Endodermal cell (in vitro differentiated cells): ENCODE measurements around the gene SIM2. TPM values are rescaled to one million over a fixed set of nuclear protein-coding genes. Genes with fewer than 3 reads are reported as not detected.

Experiments
- DNase-seq: peaks from one replicate; pipeline ENCODE4 v3.0.0-alpha.2; 2017
- H3K27ac ChIP-seq: 2 replicates; pipeline ENCODE4 v1.5.1; 2013; ENCODE audit warnings: mild to moderate bottlenecking, low read depth, low read length, moderate library complexity
- H3K27me3 ChIP-seq: 2 replicates; pipeline ENCODE4 v1.6.1; 2013; ENCODE audit warnings: mild to moderate bottlenecking, low read length, moderate library complexity; ENCODE audit not compliant: insufficient read depth, control insufficient read depth, poor library complexity, severe bottlenecking
- H3K36me3 ChIP-seq: 2 replicates; pipeline ENCODE4 v1.7.0; 2013; ENCODE audit warnings: mild to moderate bottlenecking, low read length, moderate library complexity; ENCODE audit not compliant: control insufficient read depth, insufficient read depth
- H3K4me1 ChIP-seq: one replicate; pipeline ENCODE4 v1.7.0; 2013; ENCODE audit warnings: low read length; ENCODE audit not compliant: control insufficient read depth, insufficient read depth
- H3K4me3 ChIP-seq: 2 replicates; pipeline ENCODE4 v1.5.1; 2013; ENCODE audit warnings: mild to moderate bottlenecking, low read length, moderate library complexity
- H3K9ac ChIP-seq: 2 replicates; pipeline ENCODE4 v1.6.1; 2013; ENCODE audit warnings: mild to moderate bottlenecking, low read length, moderate library complexity; ENCODE audit not compliant: poor library complexity, severe bottlenecking; ENCODE audit errors: extremely low read depth
- H3K9me3 ChIP-seq: 2 replicates; pipeline ENCODE4 v1.6.1; 2013; ENCODE audit warnings: mild to moderate bottlenecking, low read length, moderate library complexity; ENCODE audit not compliant: control insufficient read depth
- H3K27ac Mint-ChIP-seq: 2 replicates; pipeline ENCODE4 v1.8.0; 2020; ENCODE audit warnings: mixed read lengths
- H3K27me3 Mint-ChIP-seq: 2 replicates; pipeline ENCODE4 v1.8.0; 2021; ENCODE audit warnings: mild to moderate bottlenecking, mixed read lengths; ENCODE audit not compliant: insufficient read depth
- H3K36me3 Mint-ChIP-seq: 2 replicates; pipeline ENCODE4 v1.8.0; 2020; ENCODE audit warnings: low read depth, mixed read lengths
- H3K4me1 Mint-ChIP-seq: 2 replicates; pipeline ENCODE4 v1.8.0; 2020; ENCODE audit warnings: mixed read lengths
- H3K4me3 Mint-ChIP-seq: 2 replicates; pipeline ENCODE4 v1.8.0; 2020; ENCODE audit warnings: mild to moderate bottlenecking, moderate library complexity, mixed read lengths
- H3K9me3 Mint-ChIP-seq: 2 replicates; pipeline ENCODE4 v1.8.0; 2020; ENCODE audit warnings: mild to moderate bottlenecking, mixed read lengths
- CTCF ChIP-seq: fragments of 200-600 bp; sonication (generic); conservative IDR thresholded peaks from 2 replicates; pipeline ENCODE4 v1.5.0; 2021; ENCODE audit warnings: antibody characterized with exemption, mild to moderate bottlenecking
- WGBS, 2 experiments: methylation state at CpG; one replicate each; pipeline versions ENCODE4 v1.1.5 to v1.1.7; 2013; ENCODE audit warnings: missing lambda C conversion rate in 2 of 2, mixed read lengths in 1 of 2; ENCODE audit not compliant: insufficient coverage in 1 of 2, insufficient read length in 1 of 2; 5-methylcytosine and 5-hydroxymethylcytosine counted together
- total RNA-seq, 2 donors: library from RNA; stranded (reverse); fragmentation: NEBNext Ultra II Directional in 1 of 2; extraction: Animal tissue kit (Norgen Biotek cat#: 25700) in 1 of 2; gene quantifications; 2 replicates in 1 of 2; 3 replicates in 1 of 2; pipeline ENCODE4 v1.2.1, GENCODE V29; 2021

SIM2 gene
- total RNA-seq, 2 donors from 2014 or later, result not detected

DNA sequence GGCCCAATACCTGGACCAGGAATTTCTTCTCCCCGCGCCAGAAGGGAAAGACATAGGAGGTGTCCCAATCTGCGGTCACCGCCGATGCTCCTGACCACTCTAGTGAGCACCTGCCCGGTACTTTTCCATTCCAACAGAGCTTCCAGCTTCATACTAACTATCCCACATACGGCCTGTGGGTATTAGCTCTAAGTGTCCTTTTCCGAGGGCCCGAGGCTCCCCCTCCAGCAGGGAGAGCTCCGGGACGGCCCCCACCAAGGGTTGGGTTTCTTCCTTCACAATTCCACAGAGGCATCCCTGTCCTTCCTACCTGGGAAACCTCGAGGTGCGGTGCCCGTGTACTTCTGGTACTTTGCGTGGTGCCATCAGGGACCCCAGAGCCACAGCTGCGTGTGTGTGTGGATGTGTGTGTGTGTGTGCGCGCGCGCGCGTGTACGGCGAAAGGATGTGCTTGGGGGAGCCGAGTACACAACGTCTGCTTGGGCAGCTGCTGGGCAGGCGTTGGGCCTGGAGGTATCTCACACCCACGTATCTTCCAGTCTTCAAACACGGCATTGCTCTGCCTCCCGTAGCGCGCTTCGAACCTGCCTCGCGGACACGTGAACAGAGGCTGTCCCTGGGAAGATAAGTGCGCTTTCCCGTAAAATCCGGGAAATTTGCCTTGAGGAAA is 2.4 kb upstream of the SIM2 start:
- no peaks in the 10 kb centered on the region for H3K9me3 ChIP-seq
- H3K27ac Mint-ChIP-seq, result no peak overlapping the region
- no peaks in the 10 kb centered on the region for H3K36me3 Mint-ChIP-seq
- TF ChIP-seq CTCF, result no peak
- no peaks in the 10 kb centered on the region for H3K9me3 Mint-ChIP-seq
- no peak overlapping the region for H3K27ac ChIP-seq
- H3K27me3 ChIP-seq, result peaks cover 98% of the 10 kb centered on the region
- peaks cover 98% of the 10 kb centered on the region for H3K27me3 Mint-ChIP-seq
- peak; percentile 61 for DNase-seq
- 3 to 7% methylated on average over 11 to 39 of the region's 39 CpGs for WGBS, 2 experiments
- H3K4me3 ChIP-seq, result no peak overlapping the region
- peaks cover 22% of the 10 kb centered on the region for H3K4me1 Mint-ChIP-seq
- H3K4me3 Mint-ChIP-seq, result no peak overlapping the region
- H3K4me1 ChIP-seq, result no peaks in the 10 kb centered on the region
- no peaks in the 10 kb centered on the region for H3K36me3 ChIP-seq
- H3K9ac ChIP-seq, result no peak overlapping the region

DNA sequence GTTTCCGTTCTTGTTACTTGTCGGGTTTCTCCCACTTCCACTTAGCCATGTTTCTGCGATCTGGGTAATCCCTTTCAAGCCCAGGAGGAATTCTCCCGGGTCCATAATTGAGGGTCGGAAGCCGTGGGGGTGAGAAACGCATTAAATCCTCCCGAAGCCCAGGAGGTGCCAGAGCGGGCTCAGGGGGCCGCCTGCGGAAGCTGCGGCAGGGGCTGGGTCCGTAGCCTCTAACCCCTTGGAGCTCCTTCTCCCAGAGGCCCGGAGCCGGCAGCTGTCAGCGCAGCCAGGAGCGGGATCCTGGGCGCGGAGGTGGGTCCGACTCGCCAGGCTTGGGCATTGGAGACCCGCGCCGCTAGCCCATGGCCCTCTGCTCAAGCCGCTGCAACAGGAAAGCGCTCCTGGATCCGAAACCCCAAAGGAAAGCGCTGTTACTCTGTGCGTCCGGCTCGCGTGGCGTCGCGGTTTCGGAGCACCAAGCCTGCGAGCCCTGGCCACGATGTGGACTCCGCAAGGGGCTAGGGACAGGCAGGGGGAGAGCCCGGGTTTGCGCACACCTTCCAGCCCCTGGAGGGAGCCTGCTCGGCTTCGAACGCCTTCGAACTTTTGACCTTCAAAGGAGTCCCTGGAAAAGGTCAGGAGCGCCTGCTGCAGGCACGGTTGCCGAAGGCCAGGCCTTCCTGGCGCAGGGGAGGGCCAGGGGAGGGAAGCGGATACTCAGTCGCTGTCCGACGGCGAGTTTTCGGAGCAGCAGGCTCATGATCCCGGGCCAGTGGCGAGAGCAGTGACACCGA is 1.7 kb upstream of the SIM2 start:
- Mint-ChIP-seq H3K9me3 (no peaks in the 10 kb centered on the region), H3K27ac (no peak overlapping the region), H3K36me3 (no peaks in the 10 kb centered on the region), H3K4me3 (no peak overlapping the region), H3K27me3 (peaks cover 98% of the 10 kb centered on the region), H3K4me1 (peaks cover 21% of the 10 kb centered on the region)
- no peaks in the 10 kb centered on the region for H3K36me3 ChIP-seq
- peak; percentile 82 for DNase-seq
- no peaks in the 10 kb centered on the region for H3K4me1 ChIP-seq
- 0 to 3% methylated on average over 8 to 58 of the region's 58 CpGs for WGBS, 2 experiments
- no peak for TF ChIP-seq CTCF
- no peak overlapping the region for H3K27ac ChIP-seq
- peaks cover 98% of the 10 kb centered on the region for H3K27me3 ChIP-seq
- no peaks in the 10 kb centered on the region for H3K9me3 ChIP-seq
- H3K4me3 ChIP-seq, result no peak overlapping the region
- H3K9ac ChIP-seq, result no peak overlapping the region

DNA sequence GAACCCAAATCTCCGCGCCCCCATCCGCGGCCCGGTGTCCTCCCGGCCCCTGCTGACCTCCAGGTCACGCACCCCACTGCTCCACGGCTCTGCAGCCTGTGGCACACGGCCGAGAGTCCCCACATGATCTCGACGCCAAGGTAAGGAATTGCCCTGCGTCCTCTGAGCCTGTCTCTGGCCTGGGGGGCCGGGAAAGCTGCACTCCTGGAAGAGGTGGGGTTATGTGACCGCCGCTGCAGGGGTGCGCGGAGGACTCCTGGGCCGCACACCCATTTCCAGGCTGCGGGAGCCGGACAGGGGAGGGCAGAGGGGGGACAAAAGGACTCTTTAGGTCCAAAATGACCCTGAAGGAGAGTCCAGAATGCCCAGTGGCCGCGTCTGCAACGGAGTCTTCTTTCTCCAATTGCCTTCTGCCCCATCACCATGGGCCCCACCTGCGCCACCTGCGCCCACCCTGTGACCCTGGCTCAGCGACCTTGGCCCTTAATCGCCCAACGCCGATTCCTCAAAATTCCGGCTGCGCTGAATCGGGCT is 997 bp upstream of the SIM2 start:
- Mint-ChIP-seq H3K27me3 (peaks cover 98% of the 10 kb centered on the region), H3K36me3 (no peaks in the 10 kb centered on the region), H3K4me1 (peaks cover 17% of the 10 kb centered on the region), H3K27ac (no peak overlapping the region), H3K9me3 (no peaks in the 10 kb centered on the region), H3K4me3 (peak overlapping the region; percentile 33)
- Histone ChIP-seq H3K4me1 (no peaks in the 10 kb centered on the region), H3K9ac (no peak overlapping the region), H3K4me3 (peak overlapping the region; percentile 53), H3K27ac (no peak overlapping the region), H3K27me3 (peaks cover 98% of the 10 kb centered on the region), H3K36me3 (no peaks in the 10 kb centered on the region), H3K9me3 (no peaks in the 10 kb centered on the region)
- 4 to 5% methylated on average over 15 to 33 of the region's 33 CpGs for WGBS, 2 experiments
- DNase-seq, result no peak
- TF ChIP-seq CTCF, result no peak
